Measurements from ENCODE around the gene FAM169A.

DNA sequence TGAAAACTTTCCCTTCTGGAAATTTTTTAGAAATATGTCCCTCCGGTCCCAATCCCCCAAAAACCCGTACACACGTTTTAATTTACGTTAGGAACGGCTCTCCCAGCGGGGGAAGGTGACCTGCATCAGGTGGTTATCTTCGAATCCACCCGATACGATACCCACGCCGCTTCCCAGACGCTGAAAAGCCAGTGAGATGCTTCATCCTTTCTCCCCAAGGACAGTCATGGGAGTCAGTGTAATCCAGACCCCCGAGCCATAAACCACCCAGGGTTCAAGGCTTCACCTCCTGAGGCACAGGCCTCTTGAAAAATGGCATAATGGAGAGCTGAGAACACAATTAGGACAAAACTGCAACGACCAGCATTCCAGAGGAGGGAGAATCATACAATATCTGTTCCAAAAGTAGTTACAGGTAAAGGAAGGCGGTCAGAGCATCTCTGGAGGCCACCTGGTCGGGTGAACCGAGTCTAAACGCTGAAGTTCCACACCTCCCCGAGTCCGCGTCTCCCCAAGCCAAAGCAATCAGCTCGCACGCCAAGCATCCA, 857 bp downstream of the FAM169A start:
- TF ChIP-seq, protein P1, sequence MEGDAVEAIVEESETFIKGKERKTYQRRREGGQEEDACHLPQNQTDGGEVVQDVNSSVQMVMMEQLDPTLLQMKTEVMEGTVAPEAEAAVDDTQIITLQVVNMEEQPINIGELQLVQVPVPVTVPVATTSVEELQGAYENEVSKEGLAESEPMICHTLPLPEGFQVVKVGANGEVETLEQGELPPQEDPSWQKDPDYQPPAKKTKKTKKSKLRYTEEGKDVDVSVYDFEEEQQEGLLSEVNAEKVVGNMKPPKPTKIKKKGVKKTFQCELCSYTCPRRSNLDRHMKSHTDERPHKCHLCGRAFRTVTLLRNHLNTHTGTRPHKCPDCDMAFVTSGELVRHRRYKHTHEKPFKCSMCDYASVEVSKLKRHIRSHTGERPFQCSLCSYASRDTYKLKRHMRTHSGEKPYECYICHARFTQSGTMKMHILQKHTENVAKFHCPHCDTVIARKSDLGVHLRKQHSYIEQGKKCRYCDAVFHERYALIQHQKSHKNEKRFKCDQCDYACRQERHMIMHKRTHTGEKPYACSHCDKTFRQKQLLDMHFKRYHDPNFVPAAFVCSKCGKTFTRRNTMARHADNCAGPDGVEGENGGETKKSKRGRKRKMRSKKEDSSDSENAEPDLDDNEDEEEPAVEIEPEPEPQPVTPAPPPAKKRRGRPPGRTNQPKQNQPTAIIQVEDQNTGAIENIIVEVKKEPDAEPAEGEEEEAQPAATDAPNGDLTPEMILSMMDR (IDR thresholded peaks at IDR 0.05) = no peak
- no peak for TF ChIP-seq POLR2A (IDR thresholded peaks at IDR 0.05)
